Spleen (tissue), 11 donors: ENCODE results near the gene MLLT10. TPM values are rescaled to one million over a fixed set of nuclear protein-coding genes. Genes with fewer than 3 reads are reported as not detected.

Source experiments
- DNase-seq: peaks from one replicate; pipeline ENCODE4 v3.0.0-alpha.2; 2020
- H3K27ac ChIP-seq, 8 donors: fragments of 200-600 bp; sonication (generic) in 7 of 8; 1 replicate in 4 of 8; 2 replicates in 4 of 8; pipeline versions ENCODE4 v1.5.0 to v1.8.0; 2016 to 2021; ENCODE audit warnings: inconsistent platforms in 4 of 8, mild to moderate bottlenecking in 4 of 8, moderate library complexity in 1 of 8
- H3K27me3 ChIP-seq, 7 donors: fragments of 200-600 bp; sonication (generic) in 6 of 7; replicated peaks in 1 of 7; 1 replicate in 4 of 7; 2 replicates in 3 of 7; pipeline versions ENCODE4 v1.5.0 to v1.8.0; 2016 to 2021; ENCODE audit warnings: inconsistent platforms in 3 of 7, mild to moderate bottlenecking in 1 of 7
- H3K36me3 ChIP-seq, 6 donors: fragments of 200-600 bp; sonication (generic) in 5 of 6; 1 replicate in 4 of 6; 2 replicates in 2 of 6; pipeline versions ENCODE4 v1.5.0 to v1.8.0; 2016 to 2021; ENCODE audit warnings: inconsistent platforms in 2 of 6
- H3K4me1 ChIP-seq, 6 donors: fragments of 200-600 bp; sonication (generic) in 5 of 6; 1 replicate in 3 of 6; 2 replicates in 3 of 6; pipeline versions ENCODE4 v1.5.0 to v1.8.0; 2016 to 2021; ENCODE audit warnings: inconsistent platforms in 3 of 6
- H3K4me3 ChIP-seq, 8 donors: fragments of 200-600 bp; sonication (generic) in 7 of 8; 1 replicate in 4 of 8; 2 replicates in 4 of 8; pipeline versions ENCODE4 v1.5.0 to v1.8.0; 2016 to 2021; ENCODE audit warnings: inconsistent platforms in 4 of 8, mild to moderate bottlenecking in 4 of 8, moderate library complexity in 2 of 8
- H3K9me3 ChIP-seq, 8 donors: fragments of 200-600 bp; sonication (generic) in 7 of 8; 1 replicate in 4 of 8; 2 replicates in 4 of 8; pipeline versions ENCODE4 v1.5.0 to v1.8.0; 2016 to 2021; ENCODE audit warnings: inconsistent platforms in 4 of 8
- CTCF ChIP-seq, 11 experiments: fragments of 200-600 bp in 7 of 11; fragments of 450-650 bp in 4 of 11; sonication (generic) in 4 of 11; IDR thresholded peaks in 8 of 11; conservative IDR thresholded peaks in 3 of 11; 1 replicate in 7 of 11; 2 replicates in 4 of 11; pipeline versions ENCODE4 v1.4.0 to v1.8.0; 2016 to 2021; ENCODE audit warnings: antibody characterized with exemption in 11 of 11, inconsistent platforms in 4 of 11, mild to moderate bottlenecking in 1 of 11
- POLR2A ChIP-seq, 3 donors: fragments of 450-650 bp; IDR thresholded peaks; one replicate each; pipeline ENCODE4 v1.5.1; 2017; ENCODE audit warnings: antibody characterized with exemption in 3 of 3, mild to moderate bottlenecking in 1 of 3
- POLR2AphosphoS5 ChIP-seq, 3 donors: sonication (generic); formaldehyde crosslinking; IDR thresholded peaks; one replicate each; pipeline ENCODE4 v1.5.1; 2017; ENCODE audit warnings: antibody characterized with exemption in 3 of 3
- WGBS, 5 donors: extraction: QIAGEN DNeasy Blood & Tissue Kit in 3 of 5; methylation state at CpG; one replicate each; pipeline versions ENCODE4 v1.1.5 to v1.1.7; 2013 to 2018; 5-methylcytosine and 5-hydroxymethylcytosine counted together
- intact Hi-C: fragments of 100-400 bp; cut with DNase I; formaldehyde crosslinking; loops from one replicate; pipeline ENCODE4 v1.15.0; 2023; ENCODE audit warnings: low total_unique reads
- polyA plus RNA-seq, 3 donors: library from polyadenylated mRNA; stranded (reverse); fragments of 200-250 nt; gene quantifications; one replicate each; pipeline ENCODE4 v1.2.1, GENCODE V29; 2013
- total RNA-seq, 7 donors: library from RNA; depleted of rRNA in 3 of 7; stranded (reverse); fragments of >200 nt in 3 of 7; fragmentation: NEBNext Ultra II Directional in 4 of 7; extraction: Animal tissue kit (Norgen Biotek cat#: 25700) in 4 of 7; gene quantifications; one replicate each; pipeline versions ENCODE4 v1.1.0 to v1.2.1, GENCODE V29; 2016 to 2021
- donor health status: healthy with polysubstance abuse.
- donor health status: DM: no; HTN: no; CAD: no; lungs with moderate emphysema.
- donor health status: DM: no; HTN: no; CAD: no.
- donor health status: Bipolar disorder and iron deficiency.
- donor health status: healthy.
- donor health status: DM: no; HTN: no; CAD: no.
- donor health status: DM: yes; HTN: yes; CAD: no.

Gene MLLT10
- total and polyA plus RNA-seq, 10 donors = 9.5 to 58.1 (median 43.0) TPM

DNA sequence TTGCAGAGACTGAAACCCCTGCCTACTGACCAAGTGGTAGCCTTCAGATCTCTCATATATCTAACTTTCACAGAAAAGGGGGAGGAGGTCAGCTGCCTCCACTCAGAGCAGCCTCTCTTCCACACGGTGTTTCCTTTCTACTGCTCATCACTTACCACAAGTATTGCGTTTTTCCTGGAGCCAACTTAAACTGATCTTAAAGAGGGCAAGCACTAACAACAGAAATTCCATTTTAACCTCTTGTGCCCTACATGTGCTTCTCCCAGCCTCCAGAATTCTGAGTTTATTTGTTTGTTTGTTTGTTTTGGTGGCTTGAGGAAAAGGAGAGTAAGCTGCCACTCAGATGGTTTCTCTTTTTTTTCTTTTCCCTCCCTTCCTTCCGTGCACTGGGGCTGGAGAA, 27.7 kb upstream of the MLLT10 start:
- intact Hi-C loops = no loop called here
- H3K4me1 ChIP-seq = peaks cover 0 to 13% (median 5%) of the 10 kb centered on the region in 6 donors

DNA sequence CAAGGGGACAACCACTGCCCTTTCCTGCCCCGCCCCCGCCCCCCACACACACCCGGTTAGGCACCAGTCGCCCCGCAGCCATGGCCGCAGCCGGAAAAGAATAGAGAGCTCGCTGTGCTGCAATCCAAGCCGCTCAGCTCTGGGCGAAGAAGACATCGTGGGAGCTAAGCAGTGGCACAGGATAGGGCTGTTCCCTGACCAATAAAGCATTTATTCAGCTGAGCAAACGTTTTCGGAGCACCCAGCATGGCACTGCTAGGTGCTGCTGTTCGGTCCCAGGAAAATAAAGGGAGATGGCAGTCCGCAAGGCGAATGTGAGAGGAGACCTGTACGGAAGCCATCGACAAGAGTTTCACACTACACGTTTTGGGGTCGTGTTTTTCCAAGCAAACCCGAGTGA, 26.9 kb upstream of the MLLT10 start:
- no peak for TF ChIP-seq POLR2A (IDR thresholded peaks at IDR 0.05)
- TF ChIP-seq POLR2AphosphoS5 (IDR thresholded peaks at IDR 0.05) = no peak
- TF ChIP-seq CTCF (IDR thresholded peaks at IDR 0.05 in 8 of 11, conservative IDR thresholded peaks at IDR 0.05 in 3 of 11) = no peak
- Histone ChIP-seq H3K4me1 (peaks cover 0 to 13% (median 5%) of the 10 kb centered on the region in 6 donors), H3K36me3 (no peaks in the 10 kb centered on the region), H3K27me3 (peaks cover 0 to 46% (median 9%) of the 10 kb centered on the region in 7 donors), H3K4me3 (no peak overlapping the region), H3K27ac (no peak overlapping the region), H3K9me3 (no peaks in the 10 kb centered on the region)
- DNase-seq = peak; percentile 41
- intact Hi-C loops = no loop called here
- WGBS, 5 donors = 77 to 92% (median 82%) methylated on average over 21 of the region's 21 CpGs

More for the DNA sequence above, 27.7 kb upstream of the MLLT10 start:
- no peaks in the 10 kb centered on the region for H3K9me3 ChIP-seq
- H3K4me3 ChIP-seq = no peak overlapping the region
- TF ChIP-seq POLR2AphosphoS5 (IDR thresholded peaks at IDR 0.05) = no peak
- no peak for TF ChIP-seq POLR2A (IDR thresholded peaks at IDR 0.05)
- TF ChIP-seq CTCF (IDR thresholded peaks at IDR 0.05 in 8 of 11, conservative IDR thresholded peaks at IDR 0.05 in 3 of 11) = no peak
- DNase-seq = no peak
- H3K36me3 ChIP-seq = no peaks in the 10 kb centered on the region
- peaks cover 0 to 38% (median 9%) of the 10 kb centered on the region in 7 donors for H3K27me3 ChIP-seq
- WGBS, 5 donors = 24 to 47% (median 37%) methylated on average over 3 of the region's 3 CpGs
- H3K27ac ChIP-seq = no peak overlapping the region

DNA sequence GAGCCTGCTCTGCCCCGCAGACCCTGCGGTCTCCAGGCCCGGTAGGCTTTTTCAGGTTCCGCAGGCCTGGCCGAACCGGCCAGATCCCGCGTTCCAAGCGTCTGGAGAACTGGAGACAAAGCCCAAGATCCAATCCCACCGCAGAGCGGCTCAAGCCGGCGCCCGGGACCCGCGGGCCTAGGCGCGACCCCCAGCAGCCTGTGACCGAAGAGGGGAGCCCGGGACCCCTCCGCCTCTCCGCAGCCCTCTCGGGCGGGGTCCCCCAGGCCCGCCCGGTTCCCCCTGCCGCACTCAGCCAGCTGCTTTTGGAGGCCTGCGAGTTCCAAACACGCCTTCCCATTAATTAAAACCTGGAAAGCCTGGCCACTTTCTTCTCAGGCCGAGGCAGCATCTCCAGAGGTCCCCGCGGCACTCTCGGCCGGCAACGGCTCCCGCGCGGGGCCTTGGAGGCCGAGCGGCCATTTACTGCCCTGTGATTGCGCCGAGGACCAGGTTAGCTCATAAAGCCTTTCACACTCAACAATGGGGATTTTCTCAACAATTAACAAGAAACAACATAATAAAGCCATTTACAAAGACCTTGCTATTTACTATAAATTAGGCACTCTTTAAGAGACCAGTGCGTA, 25.2 kb upstream of the MLLT10 start:
- H3K9me3 ChIP-seq = no peaks in the 10 kb centered on the region
- no peak overlapping the region for H3K4me3 ChIP-seq
- peak; percentile 51 for DNase-seq
- 85 to 95% (median 94%) methylated on average over 27 to 43 of the region's 43 CpGs for WGBS, 5 donors
- no peak overlapping the region for H3K27ac ChIP-seq
- no peaks in the 10 kb centered on the region for H3K36me3 ChIP-seq
- no peak for TF ChIP-seq POLR2AphosphoS5 (IDR thresholded peaks at IDR 0.05)
- TF ChIP-seq CTCF (IDR thresholded peaks at IDR 0.05 in 8 of 11, conservative IDR thresholded peaks at IDR 0.05 in 3 of 11) = no peak
- no peak for TF ChIP-seq POLR2A (IDR thresholded peaks at IDR 0.05)
- intact Hi-C loops = no loop called here
- H3K27me3 ChIP-seq = peaks cover 7 to 62% (median 14%) of the 10 kb centered on the region in 7 donors
- peaks cover 0 to 13% (median 5%) of the 10 kb centered on the region in 6 donors for H3K4me1 ChIP-seq

DNA sequence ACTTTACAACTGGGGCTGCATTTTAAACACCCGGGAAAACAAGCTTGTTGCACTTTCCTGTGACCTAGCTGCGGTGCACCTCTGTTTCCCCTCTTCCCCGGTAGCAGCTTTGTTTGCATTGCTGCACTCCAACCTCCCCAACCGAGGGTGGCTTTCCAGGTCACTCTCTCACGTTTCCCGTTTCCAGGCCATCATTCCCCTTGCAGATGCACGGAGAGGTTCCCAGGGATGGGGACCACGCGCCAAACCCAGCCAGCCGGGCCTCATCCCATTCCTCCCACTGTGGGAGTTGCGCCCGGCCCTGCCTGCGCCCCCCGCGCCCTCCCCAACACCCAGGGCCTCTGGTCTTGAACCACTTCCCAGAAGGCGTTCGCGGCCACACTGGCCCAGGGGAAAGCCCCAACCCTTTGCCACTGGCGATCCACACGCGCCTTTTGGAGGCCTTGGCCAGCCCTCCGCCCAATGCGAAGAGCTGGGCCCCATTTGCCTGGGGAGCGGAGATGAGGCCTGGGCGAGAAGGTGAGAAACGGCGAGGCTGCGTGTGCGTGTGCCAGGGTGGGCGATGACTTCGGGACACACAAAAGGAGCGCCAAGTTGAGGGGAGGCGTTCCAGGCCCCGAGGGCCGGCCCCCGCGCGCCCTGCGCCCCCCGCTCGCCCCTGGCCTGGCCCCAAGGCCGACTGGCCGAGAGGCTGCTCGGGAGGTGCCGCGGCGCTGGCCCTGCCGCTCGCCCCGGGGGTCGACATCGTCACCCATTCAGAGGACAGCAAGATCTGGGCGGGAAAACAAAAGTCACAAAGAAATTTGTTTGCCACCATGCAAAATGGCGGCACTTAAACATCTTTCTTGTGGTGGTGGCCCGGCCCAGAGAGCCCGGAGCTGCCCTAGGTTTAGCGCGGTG, 24.4 kb upstream of the MLLT10 start:
- H3K27me3 ChIP-seq = peaks cover 7 to 70% (median 18%) of the 10 kb centered on the region in 7 donors
- no peaks in the 10 kb centered on the region for H3K36me3 ChIP-seq
- no peak overlapping the region for H3K27ac ChIP-seq
- no peak for TF ChIP-seq POLR2AphosphoS5 (IDR thresholded peaks at IDR 0.05)
- TF ChIP-seq CTCF (IDR thresholded peaks at IDR 0.05 in 8 of 11, conservative IDR thresholded peaks at IDR 0.05 in 3 of 11) = no peak
- no peak for TF ChIP-seq POLR2A (IDR thresholded peaks at IDR 0.05)
- WGBS, 5 donors = 80 to 85% (median 82%) methylated on average over 53 to 58 of the region's 58 CpGs
- H3K4me3 ChIP-seq = peak overlapping the region; percentile 9 to 58 (median 24)
- H3K9me3 ChIP-seq = no peaks in the 10 kb centered on the region
- intact Hi-C loops = no loop called here
- H3K4me1 ChIP-seq = peaks cover 0 to 13% (median 5%) of the 10 kb centered on the region in 6 donors
- peak; percentile 70 for DNase-seq
